Ammon's horn (tissue), 1 donor: Measurements from ENCODE around the gene PRPF31.
A peak's percentile ranks its signal among the peaks of the same experiment; 100 is the strongest.
"Not testable (repeated sequence)": the region's sequence is repeated elsewhere in the genome, so short reads cannot be mapped to it uniquely, and the experiment has no call there.

Experiments used
- DNase-seq: peaks from one replicate; pipeline ENCODE4 v3.0.0-alpha.2; 2016; ENCODE audit warnings: low spot score

Gene PRPF31

DNA sequence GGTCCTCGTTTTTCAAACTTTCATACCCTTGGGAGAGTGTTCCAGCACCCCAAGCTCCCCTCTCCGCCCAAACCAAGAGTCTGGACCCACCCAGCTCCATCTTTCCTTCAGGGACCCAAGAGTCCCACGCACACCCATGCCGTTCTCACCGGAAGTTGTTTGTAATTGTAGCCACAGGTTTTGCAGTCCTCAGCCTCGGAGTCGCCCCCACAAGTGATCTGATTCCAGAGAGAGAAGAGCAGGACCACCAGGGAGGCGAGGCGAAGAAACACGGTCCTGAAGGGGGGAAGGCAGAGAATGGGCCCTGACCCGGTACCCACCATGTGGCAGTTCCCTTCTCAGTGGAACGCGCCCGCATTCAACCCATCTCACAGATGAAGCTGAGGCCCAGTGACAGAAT, 47.3 kb downstream of the PRPF31 start:
- no peak for DNase-seq

DNA sequence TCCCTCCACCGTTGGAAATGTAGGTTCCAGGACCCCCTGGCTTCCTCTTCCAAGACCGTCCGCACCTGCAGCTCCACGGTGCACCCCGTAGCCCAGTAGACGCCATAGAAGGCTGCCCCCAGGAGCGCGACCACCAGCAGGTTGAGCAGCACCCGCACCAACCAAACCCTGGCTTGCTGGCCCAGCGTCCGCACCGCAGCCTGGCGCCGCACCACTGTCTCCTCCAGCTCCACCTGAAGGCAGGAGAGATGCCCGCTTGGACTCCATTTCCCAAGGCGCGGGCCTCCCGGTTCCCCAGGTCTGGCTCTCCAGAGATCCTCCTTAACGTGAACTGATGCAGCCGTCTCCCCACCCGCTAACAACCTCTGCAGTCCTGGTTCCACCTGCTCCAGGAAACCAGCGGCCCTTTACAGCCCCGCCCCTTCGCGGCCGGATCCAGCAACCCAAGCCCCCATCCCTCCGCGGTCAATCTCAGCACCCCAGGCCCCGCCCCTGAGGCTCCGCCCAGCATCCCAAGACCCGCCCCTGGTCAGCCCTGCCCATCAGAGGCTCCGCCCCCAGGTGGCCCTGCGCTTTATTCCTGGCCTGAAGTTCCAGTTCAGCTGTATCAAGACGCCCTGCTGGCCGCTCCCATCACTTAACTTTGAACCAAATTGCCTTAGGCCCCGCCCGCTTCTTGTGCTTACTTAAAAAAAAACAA, 49.0 kb downstream of the PRPF31 start:
- no peak for DNase-seq

DNA sequence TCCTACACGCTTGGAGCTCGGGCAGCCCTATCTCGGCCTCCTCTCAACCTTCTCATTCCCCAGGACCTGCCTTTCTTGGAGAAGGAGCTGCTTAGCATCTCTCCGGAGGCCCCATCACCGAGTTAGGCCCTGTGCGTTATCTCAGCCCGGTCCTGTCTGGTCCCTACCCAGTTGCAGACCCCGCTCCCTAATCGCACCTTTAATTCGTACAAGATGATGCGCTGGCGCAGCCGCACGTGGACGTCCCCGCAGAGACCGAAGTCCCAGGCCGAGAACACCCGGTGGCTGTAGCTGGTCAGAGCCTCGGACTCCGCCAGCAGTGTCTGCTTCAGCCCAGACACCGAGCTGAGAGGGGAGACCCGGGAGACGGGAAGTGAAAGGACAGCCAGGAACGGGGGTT, 49.7 kb downstream of the PRPF31 start:
- no peak for DNase-seq

DNA sequence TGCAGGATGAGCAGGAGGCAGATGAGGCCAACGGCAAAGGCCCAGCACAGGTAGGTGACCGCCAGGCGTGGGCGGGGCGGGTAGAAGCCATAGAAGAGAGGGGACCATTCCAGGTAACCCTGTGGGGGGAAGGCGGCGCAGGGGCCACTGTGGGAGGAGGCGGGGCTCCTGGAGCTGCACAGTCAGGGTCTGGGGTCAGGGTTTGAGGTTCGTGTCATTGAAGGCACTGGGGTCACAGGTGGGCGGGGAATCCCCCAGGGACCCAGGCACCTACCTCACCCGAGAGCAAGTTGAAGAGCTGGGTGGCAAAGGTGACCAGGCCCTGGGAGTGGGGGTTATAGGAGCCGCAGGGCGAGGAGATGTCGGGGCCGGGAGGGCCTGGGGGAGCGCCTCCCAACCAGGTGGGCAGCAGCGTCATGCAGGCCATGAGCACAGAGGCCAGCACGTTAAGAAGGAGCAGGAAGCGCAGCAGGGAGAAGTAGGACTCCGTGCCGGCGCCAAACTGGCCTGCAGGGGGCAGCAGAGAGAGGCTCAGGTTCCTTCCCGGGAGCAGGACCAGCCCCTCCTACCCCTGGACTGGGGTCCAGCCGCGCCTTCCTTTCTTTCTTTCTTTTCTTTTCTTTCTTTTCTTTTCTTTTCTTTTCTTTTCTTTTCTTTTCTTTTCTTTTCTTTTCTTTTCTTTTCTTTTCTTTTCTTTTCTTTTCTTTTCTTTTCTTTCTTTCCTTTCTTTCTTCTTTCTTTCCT, 52.8 kb downstream of the PRPF31 start:
- peak; percentile 90 for DNase-seq

DNA sequence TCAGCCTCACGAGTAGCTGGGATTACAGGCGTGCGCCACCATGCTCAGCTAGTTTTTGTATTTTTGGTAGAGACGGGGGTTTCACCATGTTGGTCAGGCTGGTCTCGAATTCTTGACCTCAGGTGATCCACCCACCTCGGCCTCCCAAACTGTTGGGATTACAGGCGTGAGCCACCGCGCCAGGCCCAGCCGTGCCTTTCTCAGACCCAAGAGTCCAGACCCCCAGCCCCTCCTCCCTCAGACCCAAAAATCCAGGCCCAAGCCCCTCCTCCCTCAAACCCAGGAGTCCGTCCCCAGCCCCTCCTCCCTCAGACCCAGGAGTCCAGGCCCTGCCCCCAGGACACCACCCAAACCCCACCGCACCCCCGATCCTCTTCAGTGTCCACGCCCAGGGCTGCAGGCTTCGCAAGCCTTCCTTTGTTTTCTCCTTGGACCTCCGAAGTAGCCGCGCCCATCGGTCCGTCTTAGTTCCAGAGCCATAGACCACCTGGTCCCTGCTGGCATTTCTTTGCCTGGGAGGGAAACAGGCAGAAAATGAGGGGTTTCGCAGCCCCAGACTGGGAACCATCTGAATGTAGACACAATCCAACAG, 53.7 kb downstream of the PRPF31 start:
- DNase-seq = no peak

GRCh38 chr19:54171736-54172431, 56.3 kb downstream of the PRPF31 start:
- DNase-seq = not testable (repeated sequence)

GRCh38 chr19:54172471-54173358, 57.2 kb downstream of the PRPF31 start, which contains the start of gene TMC4:
TMC4 (minus strand) TSS chr19:54173160; CDS start chr19:54173117, 43 bp downstream.
- DNase-seq = no peak

- DNase-seq = no peak
Observed at GRCh38 chr19:54173359-54173699, 57.8 kb downstream of the PRPF31 start.

- no peak for DNase-seq
Observed at GRCh38 chr19:54173951-54174834, 58.6 kb downstream of the PRPF31 start.

- peak; percentile 57 for DNase-seq
Observed at GRCh38 chr19:54178581-54179261, 63.2 kb downstream of the PRPF31 start.

GRCh38 chr19:54179262-54179852, 63.8 kb downstream of the PRPF31 start:
- DNase-seq = no peak

DNA sequence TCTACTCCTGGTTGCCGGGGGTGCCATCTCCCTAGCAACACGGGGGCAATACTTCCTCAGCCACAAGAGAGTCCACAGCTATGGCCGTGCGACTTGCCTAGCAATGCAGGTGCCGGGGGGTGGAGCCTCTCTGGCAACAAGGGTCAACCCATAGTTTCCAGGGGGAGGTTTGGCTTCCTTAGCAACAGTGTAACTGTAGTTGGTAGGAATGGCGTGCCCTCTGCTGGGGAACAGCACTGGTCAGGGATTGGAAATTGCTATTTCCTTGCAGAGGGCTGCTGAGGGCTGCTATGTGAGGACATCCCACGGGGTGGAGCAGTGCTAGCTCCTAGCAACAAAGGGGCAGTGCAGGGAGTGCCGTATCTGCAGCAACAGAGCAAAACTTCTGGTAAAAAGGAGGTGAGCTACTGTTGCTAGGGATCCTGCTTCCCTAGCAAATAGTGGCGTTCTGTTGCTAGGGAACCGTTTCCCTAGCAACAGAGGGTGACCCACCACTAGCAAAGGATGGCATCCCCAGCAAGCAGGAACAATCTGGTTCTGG, 64.4 kb downstream of the PRPF31 start:
- peak; percentile 86 for DNase-seq

DNA sequence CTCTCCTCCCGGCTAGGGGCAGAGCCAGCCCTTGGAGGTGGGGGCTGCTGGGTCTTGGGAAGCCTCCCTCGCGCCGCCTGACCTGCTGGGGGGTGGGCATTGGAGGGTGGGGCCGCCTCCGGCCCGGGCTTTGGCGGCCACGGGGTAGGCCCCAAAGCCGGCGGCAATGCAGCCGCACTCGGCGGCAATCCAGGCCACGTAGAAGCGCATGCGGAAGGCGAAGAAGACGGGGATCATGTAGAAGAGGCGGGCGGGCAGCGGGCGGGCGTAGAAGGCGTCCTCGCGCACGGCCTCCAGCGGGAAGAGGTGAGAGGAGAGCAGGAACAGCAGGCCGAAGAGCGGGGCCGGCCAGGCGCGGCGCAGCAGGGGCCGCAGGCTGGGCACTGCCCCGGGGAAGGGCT, 65.1 kb downstream of the PRPF31 start:
- no peak for DNase-seq
